Amniotic epithelial cell (primary cell): ENCODE data around the gene ITGAD.

Experiments
- DNase-seq: peaks from one replicate; pipeline ENCODE4 v3.0.0-alpha.2; 2010; ENCODE audit warnings: low read depth

ITGAD gene

DNA sequence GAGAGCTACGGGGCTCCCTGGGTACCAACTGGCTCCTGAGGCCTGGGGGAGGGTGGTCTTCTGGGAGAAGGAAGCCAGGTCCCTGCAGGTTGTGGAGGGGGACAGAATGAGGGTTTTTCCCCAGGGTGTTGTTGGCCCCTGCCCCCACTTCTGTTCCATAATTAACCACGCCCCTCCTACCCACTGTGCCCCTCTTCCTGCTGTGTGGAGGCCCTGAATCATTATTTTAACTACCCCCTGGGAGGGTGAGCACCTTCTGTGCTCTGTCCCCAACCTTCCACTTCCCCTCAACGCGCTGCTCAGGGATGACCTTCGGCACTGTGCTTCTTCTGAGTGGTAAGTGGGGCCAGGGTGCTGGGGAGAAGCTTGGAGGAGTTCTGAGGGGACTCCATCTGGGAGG lies at the start of gene ITGAD:
Gene ITGAD (plus strand): TSS at position 280 of the 400 bp plus-strand sequence. CDS start 26 bp downstream, at position 306.
- DNase-seq = no peak

DNA sequence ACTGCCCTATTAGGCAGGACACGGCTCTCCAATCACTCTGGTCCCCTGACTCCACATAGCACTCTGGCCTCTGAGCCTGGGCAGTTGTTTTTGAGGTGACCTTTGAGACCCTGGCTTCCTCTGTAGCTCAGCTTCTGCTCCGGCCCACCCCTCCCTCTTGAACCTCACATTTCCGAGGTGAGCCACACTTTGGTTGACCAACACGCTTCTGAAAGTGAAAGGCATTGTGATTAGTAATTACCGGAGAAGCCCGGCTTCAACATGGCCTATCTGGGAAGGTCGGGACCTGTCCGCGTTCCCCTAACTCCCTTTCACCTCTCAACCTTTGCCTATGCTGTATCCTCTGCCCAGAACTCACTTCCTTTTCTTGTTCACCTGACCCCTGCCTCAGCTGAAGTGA lies 48.4 kb upstream of the ITGAD start:
- no peak for DNase-seq

GRCh38 chr16:31347445-31347844 lies 45.7 kb upstream of the ITGAD start:
- DNase-seq = no peak

GRCh38 chr16:31348579-31348978 lies 44.6 kb upstream of the ITGAD start:
- DNase-seq = no peak

- DNase-seq = no peak
These were observed 42.7 kb upstream of the ITGAD start for GRCh38 chr16:31350275-31351005.

DNA sequence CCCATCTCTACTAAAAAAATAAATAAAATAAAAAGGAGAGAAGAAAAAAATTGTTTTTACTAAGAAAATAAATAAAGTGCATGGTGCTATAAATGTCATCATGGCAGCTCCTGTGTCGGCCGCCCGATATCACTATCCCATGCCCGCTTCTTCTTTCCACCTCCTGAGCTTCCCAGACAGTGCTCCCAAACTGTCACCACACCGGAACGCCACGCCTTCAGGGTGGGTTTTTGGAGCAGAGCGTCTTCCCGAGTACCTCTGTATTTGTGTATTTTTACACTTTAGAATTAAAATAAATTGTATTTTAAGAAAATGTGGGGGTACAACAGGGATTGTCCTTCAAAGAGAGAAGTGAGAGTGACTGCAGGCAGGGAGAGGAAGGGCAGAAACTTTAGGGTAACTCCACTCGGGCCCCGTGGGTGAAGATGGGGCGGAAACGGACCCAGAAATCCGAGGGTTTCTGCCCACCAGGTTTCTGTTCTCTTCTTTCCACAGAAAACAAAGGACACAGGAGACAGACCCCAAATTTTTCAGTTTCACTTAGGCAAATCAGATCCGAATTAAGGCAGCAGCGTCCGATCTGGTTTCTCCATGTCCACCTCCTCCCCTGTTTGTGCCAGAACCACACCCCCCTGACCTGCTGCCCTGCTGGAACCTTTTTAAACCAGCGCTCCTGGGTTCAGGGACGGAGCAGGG lies 41.7 kb upstream of the ITGAD start:
- no peak for DNase-seq

DNA sequence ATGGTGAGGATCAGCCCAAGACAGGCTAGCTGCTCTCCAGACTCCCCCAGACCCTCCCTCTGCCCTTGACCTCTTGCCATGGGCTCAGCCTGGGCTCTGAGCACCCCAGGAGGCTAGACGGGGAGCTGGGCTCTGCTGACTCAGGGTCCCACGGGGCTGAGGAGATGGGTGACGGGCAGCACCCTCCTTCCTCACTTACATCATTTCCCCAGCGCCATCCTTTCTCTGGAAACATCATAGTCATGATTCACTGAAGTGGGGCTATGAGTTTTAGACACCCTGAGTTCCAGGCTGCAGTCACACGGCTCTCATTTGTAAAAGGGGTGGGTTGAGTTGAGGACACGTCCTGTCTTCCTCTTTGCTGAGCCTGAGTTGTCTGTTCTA lies 41.2 kb upstream of the ITGAD start:
- no peak for DNase-seq

- no peak for DNase-seq
These were observed 40.6 kb upstream of the ITGAD start for GRCh38 chr16:31352376-31353115.

GRCh38 chr16:31354394-31355291 lies 38.5 kb upstream of the ITGAD start, which contains the start of gene ITGAX:
Gene ITGAX, plus strand, starts transcription at chr16:31355176. Its CDS starts 79 bp downstream, at chr16:31355255.
- peak; percentile 13 for DNase-seq

- DNase-seq = no peak
These were observed 37.6 kb upstream of the ITGAD start for GRCh38 chr16:31355431-31356100.

- DNase-seq = no peak
These were observed 36.4 kb upstream of the ITGAD start for GRCh38 chr16:31356566-31357323.

DNA sequence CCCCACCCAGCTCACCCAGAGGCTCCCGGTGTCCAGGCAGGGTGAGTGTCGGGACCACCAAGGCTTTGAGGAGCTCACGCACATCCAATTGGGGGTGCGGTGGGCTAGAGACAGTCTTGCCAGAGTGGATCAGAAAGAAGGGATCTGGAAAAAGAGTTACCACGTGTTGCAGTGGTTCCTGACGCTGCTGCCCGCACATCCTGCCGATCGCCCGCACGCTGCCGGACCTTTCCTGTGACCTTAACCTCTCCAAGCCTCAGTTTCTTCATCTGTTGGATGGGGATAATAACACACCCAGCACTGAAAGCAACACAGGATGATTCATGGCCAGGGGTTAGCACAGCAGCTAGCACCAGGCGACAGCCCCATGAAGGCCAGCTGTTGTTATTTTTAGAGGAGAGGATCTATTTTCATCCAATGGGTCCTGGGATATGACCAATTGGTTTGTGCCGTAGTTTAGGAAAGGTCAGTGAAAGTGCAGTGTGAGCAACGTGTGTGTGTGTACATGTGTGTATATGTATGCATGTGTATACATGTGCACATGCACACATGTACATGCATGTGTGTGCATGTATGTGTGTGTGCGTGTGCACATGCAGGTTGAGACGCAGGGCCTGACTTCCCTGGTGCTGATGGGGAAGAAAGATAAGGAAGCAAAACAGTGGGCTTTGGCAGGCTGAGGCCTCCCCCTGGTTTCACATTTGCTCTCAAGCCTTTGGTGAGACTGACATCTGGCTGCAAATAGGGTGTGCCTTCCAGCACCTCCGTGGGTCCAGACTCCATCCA lies 35.6 kb upstream of the ITGAD start:
- no peak for DNase-seq

- DNase-seq = no peak
These were observed 32.9 kb upstream of the ITGAD start for GRCh38 chr16:31360251-31360650.

DNA sequence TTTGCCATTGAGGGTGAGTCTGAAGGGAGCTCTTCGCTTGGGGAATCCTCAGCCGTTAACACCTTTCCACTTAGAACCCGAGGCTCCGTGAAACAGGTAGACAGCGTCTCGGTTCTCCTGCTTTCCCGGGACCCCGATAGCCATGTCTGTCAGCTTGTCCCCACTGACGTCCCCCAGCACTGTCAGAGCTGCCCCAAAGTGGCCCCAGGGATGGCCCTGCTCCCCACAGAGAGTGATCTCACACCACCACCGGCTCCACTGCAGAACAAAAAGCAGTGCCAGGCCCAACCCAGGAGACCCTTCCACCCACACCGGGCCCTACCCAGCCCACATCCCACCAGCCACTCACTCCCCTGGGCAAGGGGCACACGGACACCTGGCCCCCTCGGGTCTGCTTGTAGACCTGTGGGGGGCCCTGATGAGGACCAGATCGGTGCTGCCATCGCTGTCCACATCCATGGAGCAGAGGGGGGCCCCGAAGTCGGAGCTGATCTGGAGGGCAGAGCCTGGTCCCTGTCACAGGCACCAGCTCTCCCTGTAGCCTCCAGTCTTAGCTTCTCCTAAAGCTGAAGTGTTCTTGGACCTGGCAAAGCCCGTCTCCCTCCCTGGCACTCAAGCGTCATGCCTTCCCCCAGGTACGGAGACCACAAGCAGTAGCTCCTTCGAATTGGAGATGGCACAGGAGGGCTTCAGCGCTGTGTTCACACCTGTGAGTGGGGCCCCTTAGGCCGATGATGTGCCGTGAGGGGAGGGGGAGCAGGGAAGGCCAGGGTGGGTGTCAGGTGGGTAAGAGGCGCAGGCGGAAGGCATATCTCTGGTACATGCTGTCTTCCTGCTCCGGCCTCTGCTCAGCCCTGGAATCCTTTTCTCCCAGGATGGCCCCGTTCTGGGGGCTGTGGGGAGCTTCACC lies 31.7 kb upstream of the ITGAD start:
- DNase-seq = no peak

DNA sequence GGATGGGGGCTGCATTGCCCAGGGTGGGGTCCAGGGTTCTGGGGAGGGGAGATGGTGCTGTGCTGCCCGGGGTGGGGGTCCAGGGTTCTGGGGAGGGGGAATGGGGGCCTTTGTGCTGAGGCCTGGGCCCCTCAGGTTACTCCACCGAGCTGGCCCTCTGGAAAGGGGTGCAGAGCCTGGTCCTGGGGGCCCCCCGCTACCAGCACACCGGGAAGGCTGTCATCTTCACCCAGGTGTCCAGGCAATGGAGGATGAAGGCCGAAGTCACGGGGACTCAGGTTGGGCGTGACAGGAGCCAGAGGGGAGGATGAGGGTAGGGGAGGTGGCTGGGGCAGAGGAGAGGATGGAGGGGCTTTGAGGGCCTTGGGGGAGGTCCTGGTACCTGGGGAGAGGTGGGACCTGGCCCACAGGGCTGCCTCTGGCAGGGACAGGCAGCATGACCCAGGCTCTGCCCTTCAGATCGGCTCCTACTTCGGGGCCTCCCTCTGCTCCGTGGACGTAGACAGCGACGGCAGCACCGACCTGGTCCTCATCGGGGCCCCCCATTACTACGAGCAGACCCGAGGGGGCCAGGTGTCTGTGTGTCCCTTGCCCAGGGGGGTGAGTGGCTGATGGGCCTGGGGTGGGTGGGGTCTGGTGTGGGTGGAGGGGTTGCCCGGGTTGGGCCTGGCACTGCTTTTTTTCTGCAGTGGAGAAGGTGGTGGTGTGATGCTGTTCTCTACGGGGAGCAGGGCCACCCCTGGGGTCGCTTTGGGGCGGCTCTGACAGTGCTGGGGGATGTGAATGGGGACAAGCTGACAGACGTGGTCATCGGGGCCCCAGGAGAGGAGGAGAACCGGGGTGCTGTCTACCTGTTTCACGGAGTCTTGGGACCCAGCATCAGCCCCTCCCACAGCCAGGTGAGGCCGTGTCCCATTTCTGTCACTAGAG lies 30.4 kb upstream of the ITGAD start:
- no peak for DNase-seq

DNA sequence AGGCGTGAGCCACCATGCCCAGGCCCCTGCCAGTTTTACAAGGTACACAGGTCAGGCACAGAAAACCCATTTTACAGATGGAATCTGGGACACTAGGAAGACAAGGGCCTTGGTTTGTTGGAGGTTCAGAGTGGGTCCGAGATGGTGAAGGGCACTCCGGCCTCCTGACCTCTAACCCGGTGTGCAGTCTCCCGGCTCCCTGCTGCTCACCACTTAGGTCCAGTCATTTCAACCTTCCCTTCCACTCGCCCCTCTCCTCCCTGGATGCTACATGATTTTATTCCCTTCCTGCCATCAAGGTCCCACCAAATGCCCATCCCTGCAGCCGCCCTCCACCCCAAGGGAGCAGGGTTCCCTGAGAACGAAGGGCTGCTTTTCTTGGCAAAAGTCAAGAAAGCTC lies 29.4 kb upstream of the ITGAD start:
- no peak for DNase-seq

DNA sequence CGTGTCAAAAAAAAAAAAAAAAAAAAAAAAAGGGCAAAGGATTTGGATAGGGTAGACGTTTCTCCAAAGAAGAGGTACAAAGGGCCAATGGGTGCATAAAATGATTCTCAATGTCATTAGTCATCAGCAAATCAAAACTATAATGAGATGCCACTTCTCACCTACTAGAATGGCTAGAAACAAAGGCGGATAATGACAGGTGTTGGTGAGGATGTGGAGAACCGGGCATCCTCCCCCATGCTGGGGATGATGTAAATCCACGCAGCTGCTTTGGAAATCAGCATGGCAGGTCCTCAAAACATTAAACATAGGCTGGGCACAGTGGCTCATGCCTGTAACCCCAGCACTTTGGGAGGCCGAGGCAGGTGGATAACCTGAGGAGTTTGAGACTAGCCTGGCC lies 28.7 kb upstream of the ITGAD start:
- DNase-seq = no peak
